DND-41 (cell line): ENCODE results near the gene SCD5.

Experiments used
- EZH2 ChIP-seq: IDR thresholded peaks from 3 replicates; pipeline ENCODE4 v1.6.1; 2012; ENCODE audit warnings: borderline replicate concordance, low read depth, mild to moderate bottlenecking, moderate library complexity, low read length, inconsistent platforms; ENCODE audit not compliant: severe bottlenecking
- TF ChIP-seq, protein P1 (sequence below): IDR thresholded peaks from 2 replicates; pipeline ENCODE4 v1.5.1; 2012; ENCODE audit warnings: borderline replicate concordance, low read length, moderate library complexity, mild to moderate bottlenecking; ENCODE audit not compliant: poor library complexity, severe bottlenecking; ENCODE audit errors: extremely low read depth

DNA sequence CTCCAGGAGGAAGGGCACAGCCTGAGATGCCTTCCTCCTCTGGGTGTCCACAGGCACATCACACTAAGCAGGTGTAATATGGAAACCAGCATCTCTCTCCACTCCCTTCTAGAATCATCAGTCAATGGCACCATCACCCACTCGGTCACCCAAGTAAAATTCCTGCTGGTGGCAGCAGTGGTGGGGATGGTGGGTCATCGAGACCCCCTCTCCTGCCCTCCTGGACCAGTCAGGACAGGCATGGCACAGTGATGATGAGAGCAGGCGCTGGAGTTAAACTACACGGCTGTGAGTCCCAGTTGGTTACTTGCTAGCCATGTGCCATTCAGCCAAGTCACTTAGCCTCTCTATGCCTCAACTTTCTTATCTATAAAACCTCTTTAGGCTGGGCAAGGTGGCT lies 42.5 kb downstream of the SCD5 start:
- TF ChIP-seq, protein P1, sequence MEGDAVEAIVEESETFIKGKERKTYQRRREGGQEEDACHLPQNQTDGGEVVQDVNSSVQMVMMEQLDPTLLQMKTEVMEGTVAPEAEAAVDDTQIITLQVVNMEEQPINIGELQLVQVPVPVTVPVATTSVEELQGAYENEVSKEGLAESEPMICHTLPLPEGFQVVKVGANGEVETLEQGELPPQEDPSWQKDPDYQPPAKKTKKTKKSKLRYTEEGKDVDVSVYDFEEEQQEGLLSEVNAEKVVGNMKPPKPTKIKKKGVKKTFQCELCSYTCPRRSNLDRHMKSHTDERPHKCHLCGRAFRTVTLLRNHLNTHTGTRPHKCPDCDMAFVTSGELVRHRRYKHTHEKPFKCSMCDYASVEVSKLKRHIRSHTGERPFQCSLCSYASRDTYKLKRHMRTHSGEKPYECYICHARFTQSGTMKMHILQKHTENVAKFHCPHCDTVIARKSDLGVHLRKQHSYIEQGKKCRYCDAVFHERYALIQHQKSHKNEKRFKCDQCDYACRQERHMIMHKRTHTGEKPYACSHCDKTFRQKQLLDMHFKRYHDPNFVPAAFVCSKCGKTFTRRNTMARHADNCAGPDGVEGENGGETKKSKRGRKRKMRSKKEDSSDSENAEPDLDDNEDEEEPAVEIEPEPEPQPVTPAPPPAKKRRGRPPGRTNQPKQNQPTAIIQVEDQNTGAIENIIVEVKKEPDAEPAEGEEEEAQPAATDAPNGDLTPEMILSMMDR = no peak
- TF ChIP-seq EZH2 = no peak
